IPS-18c (cell line): ENCODE data around the gene TRAPPC14.

Experiments
- H3K4me3 ChIP-seq: 2 replicates; pipeline ENCODE4 v1.7.0; 2013; ENCODE audit warnings: low read depth, mild to moderate bottlenecking, low read length, moderate library complexity; ENCODE audit not compliant: insufficient read depth
- H3K9me3 ChIP-seq: one replicate; pipeline ENCODE4 v1.6.1; 2013; ENCODE audit warnings: mild to moderate bottlenecking, low read length, moderate library complexity; ENCODE audit not compliant: control insufficient read depth, insufficient read depth

TRAPPC14 gene

DNA sequence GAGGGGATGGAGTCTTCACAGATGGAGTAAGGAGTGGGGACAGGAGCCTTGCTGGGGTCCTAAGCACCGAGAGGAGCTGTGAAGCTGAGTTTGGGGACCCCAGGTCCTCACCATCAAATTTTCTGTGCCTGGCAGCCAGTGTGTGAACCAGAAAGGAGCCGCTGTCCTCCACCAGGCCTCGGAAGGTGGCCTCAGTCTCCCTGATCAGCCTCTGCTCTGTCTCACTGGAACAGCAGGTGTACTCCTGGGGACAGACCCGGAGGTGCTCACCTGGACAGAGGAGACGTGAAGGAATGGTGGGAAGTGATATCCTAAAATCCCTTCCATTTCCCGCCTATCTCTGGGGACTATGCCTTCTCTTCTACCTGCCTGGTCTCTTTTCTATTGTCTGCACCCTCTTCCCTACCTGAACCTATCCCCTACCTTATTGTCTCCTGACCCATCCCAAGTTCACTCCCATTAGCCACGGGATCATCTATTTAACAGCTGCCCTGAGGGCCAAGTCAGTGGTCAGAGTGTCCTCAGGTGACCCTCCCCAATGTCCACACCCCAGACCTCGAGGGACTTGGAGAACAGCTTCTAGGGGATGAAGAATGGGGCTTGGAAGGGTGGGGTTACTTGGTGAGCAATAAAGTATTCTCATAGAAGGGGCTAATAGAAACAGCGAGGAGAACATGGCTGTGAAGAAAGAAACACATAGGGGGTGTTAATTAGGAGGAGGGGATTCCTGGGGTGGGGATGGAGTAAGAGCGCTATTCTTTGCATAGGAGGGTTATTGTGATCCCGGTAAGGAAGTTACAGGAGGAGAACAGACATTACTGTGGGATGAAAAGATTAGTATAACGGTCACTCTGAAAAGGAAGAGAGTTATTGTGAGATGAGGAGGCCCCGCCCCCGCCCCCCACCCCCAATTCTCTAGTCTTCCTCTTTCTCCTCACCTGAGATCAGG, 17.8 kb upstream of the TRAPPC14 start:
- Histone ChIP-seq H3K4me3 (peak overlapping the region; percentile 97), H3K9me3 (no peaks in the 10 kb centered on the region)

DNA sequence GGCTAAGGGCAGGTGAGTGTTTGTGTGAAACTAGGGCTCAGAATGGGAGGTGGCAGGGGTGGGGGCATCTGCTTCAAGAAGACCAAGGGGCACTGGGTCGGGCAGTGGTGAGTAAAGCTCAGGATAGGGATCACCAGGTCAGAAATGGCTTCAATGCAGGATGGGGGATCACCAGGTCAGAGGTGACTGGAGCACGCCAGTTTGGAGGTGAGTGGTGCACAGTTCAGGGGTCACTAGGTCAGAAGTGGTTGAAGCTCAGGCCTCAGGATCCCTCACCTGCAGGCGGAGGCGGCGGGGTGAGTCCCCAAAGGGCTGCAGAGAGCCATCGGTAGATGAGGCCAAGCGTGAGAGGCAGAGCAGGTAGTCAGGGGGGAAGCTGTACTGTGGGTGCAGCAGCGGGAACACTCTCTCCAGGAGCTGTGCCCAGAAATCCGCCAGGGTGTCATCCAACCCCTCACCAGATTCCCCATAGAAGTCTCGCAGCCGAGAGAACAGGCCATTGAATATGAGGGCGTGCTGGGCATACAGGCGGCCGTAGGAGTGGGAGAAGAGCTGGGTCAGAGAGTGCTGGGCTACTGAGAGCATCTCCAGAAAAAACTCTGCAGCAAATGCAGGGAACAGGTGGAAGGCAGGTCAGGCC, 16.9 kb upstream of the TRAPPC14 start:
- Histone ChIP-seq H3K9me3 (no peaks in the 10 kb centered on the region), H3K4me3 (no peak overlapping the region)

DNA sequence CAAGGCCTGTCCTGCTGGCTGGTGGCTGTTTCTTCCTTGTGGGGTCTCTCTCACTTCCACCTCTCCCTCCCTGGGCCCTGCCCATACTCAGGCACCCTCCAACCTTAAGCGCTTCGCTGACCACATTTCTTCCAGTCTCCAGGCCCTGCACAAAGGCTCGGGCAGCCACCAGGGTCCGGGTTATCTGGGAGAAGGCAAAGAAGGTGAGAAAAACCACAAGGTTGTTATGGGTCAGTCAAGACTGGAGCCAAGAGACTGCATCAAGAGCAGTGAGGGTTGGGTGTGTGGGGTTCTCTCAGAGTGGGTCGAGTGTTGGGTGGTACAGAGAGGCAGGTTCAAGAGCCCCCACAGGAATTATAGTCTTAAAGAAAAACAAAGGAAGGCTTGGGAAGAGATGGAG, 16.1 kb upstream of the TRAPPC14 start:
- Histone ChIP-seq H3K4me3 (no peak overlapping the region), H3K9me3 (no peaks in the 10 kb centered on the region)

DNA sequence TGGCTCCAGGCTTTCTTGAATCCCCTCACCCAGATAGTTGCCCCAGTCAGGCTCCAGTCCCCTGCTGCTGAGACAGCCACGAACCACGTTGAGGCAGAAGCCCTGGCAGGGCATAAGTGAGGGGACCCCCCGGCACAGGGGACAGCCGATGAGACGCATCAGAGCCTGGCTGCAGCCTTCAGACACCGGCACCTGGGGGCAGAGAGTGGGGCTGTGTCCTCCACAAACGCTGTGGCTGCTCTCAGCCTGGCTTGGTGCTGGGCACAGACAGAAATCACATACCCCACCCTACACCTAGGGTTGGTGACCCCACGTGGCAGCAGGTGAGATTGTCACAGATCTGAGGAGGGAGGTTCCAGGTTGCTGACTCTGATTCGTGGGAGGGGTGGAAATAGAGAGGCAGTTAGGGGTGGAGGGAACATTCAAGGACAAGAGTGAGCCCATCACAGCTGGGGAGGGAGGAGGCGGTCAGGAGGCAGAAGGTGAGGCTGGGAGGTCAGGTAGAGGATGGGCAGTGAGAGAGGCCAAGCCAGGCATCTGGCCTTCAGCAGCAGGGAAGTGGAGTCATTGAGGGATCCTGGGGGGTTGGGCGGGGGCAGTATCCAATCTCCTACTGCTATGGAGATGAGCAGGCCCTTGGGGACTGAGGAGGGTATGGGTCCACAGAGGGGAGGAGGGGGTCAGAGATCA, 15.4 kb upstream of the TRAPPC14 start:
- H3K9me3 ChIP-seq, result no peaks in the 10 kb centered on the region
- no peak overlapping the region for H3K4me3 ChIP-seq

DNA sequence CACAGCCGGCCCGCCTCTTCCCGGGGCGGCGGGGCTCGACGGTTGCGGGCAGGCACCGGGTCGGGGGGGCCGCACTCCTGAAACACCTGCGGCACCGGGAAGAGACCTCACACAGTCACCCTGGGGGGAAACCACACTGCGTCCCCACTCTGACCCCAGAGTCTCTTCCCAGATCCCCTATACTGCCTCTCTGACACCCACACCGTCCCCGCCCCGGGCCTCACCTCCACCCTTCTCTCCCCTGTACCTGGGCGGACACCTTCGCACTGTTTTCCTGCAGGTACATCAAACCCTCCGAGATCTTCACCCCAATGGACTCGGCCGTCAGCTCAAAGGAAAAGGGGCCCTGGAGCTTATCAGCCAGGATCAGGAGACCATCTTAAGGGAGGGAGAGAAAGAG, 13.3 kb upstream of the TRAPPC14 start:
- Histone ChIP-seq H3K9me3 (no peaks in the 10 kb centered on the region), H3K4me3 (peak overlapping the region; percentile 47; the same call in 1 of the 2 replicates)

DNA sequence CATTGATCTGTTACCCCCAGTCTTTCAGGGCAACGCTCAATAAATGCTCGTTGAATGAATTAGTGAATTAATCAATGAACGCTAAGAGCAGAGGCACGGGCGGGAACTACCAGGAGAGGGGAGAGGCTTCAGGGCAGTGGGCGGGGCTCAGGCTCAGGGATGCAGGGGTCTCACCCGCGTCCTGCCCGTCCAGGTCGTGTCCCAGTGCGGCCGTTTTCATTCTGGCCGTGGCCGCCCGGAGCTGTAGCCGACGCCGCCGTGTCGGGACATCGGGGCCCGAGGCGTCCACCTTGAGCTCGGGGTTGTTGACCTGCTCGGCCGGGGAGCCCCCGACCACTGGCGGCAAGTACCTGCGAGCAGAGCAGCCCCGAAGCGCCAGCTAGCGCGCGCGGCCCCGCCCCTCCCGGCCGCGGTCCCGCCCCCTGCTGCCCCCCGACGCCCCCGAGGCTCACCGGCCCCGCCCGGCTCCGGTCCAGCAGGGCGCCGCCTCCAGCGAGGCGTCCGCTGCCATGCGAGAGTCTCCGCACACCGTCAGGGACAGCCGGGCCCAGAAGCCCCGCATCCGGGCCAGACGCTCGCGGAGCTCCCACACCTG, 12.7 kb upstream of the TRAPPC14 start:
- Histone ChIP-seq H3K9me3 (no peaks in the 10 kb centered on the region), H3K4me3 (peak overlapping the region; percentile 55)

DNA sequence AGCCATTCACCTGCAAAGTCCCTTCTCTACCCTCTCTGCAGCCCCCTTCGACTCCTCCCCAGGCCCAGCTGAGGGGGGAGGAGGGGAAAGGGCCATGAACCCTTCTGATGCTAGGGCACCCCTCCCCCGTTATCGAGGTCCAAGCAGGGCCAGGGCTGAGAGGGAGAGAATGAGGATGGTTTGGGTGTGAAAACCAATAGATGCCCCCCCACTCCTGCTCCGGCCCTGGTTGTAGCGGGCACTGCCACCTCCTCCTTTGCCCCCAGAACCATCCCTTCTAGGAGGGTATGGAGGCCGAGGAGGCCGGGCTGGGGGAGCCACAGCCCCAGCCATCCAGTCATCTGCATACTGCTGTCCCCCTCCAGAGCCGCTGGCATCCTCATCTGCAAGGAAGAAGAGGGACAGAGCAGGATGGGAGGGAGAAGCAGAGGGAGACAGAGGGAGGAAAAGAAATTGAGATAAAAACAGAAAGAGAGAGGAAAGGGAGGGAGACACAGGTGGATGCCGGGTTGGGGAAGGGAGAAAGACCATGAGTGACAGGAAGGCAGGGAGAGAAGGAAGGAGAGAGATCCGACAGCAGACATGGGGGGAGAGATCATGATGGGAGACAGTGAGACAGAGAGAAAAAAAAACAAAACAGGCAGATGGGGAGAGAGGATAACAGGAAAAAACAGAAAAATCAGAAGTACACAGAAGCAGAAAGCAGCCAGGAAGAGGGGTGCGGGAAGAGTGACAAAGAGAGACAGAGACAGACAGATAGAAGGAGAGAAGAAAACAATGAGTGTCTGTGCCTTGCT, 11.8 kb upstream of the TRAPPC14 start:
- peak overlapping the region; percentile 55 for H3K4me3 ChIP-seq
- H3K9me3 ChIP-seq, result no peaks in the 10 kb centered on the region

DNA sequence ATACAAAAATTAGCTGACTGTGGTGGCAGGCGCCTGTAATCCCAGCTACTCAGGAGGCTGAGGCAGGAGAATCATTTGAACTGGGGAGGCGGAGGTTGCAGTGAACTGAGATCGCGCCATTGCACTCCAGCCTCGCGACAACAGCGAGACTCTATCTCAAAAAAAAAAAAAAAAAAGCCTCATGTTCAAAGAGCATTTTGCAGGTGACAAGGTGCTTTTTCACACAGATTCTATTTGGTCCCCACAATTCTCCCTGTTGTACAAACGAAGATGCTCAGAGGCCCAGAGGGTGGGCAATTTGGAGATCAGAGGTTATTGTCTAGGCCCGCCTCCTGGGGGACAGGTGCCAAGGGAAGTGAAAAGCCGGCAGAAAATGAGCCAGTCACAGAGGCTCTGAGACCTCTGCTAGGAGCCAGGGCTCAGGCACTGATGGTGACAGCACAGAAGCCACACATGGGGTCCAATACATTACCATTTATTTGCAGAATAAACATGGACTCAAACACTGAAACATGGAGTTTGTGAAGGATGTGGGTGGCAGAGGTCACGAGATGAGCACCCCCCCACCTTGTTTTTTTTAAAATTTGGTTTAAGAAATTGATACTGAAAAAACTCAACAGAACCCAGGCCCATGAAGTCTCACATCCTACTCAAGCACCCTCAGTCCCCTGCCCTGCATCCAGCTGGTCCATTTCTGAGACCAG, 10.8 kb upstream of the TRAPPC14 start:
- no peaks in the 10 kb centered on the region for H3K9me3 ChIP-seq
- H3K4me3 ChIP-seq, result no peak overlapping the region

DNA sequence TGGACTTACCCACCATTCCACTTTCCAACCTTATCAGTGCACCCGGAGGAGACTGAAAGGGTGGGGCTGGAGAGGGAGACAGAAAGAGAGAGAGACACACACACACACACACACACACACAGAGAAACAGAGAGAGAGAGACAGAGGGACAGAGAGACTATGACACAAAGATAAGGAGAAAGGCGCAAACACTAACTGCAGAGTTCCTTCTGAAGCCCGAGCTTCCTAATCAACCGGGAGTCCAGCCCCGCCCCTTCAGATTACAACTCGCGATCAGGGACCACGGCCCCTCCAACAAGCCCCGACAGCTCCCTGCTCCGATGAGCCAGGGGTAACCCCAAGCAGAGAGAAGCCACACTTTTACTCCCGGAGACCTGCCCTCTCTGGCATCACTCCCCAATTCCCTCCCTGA, 9.4 kb upstream of the TRAPPC14 start:
- peak overlapping the region; percentile 57 for H3K4me3 ChIP-seq
- H3K9me3 ChIP-seq, result no peaks in the 10 kb centered on the region

DNA sequence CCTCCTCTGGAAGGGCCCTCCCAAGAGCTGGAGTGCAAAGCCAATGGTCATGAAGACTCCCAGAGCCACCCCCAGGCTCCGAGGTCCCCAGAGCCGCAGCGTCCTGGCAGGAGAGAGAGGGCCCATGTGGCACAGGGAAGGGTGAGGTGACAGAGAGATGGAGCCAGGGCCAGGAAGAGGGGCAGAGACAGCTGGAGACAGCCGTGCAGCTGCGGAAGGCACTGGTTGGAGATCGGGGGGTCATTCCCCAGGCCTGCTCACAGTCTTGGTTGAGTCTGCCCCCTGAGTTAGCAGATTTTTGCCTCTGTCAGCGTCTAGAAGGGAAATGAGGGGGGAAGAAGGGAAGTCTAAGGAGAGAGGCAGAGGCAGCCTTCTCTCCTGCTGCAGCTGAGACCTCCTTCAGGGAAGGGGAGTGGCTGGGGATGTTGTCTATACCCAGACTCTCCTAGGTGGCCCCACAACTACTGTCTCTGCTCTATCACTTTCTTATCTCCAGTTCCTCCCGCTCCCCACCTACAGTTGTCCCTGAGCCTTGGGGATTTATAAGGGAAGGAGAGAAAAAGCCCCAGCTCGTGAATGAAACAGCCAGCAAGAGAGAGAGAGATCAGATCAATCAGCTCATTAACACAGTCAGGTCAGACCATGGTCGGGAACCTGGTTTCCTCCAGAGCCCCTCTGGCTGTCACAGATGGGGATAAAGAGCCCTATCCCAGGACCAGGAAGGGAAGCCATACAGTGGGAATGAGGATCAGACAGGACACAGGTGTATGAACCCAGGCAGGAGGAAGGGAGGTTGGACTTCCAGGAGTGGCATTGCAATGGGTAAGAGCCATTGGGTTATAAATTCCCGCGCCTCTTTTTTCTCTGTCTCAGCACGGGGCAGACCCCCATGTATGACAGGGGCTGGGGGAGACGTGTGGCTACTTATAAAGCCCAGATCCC, 8.7 kb upstream of the TRAPPC14 start:
- Histone ChIP-seq H3K4me3 (peak overlapping the region; percentile 57; the same call in 1 of the 2 replicates), H3K9me3 (no peaks in the 10 kb centered on the region)

DNA sequence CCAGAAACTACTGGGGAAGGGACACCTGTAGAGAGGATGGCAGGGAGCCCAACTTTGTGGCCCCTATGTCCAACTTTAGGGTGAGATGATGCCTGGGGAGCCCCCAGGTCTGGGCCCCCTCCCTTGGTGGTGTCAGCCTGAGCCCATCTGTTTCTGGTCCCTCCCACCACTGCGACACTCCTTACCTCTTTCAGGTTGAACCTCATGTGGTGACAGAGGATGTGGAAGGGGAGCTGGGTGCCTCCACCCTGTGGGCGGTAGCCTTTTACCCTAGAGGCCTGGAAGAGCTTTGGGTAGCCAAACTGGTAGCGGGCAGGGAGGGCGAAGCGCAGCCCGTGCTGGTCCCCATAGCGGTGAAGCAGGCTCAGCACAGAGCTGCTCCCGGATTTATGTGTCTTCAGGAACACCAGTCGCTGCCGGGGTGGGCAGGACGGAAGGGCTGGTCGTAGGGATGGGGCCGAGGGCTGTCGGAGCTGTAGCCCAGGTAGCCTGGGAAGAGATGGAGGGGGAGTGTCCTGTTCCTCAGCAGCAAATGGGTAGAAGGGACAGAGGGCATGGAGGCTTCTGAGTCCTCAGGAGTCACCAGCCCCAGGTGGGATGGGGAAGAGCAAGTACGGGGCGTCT, 7.9 kb upstream of the TRAPPC14 start:
- H3K9me3 ChIP-seq, result no peaks in the 10 kb centered on the region
- no peak overlapping the region for H3K4me3 ChIP-seq

DNA sequence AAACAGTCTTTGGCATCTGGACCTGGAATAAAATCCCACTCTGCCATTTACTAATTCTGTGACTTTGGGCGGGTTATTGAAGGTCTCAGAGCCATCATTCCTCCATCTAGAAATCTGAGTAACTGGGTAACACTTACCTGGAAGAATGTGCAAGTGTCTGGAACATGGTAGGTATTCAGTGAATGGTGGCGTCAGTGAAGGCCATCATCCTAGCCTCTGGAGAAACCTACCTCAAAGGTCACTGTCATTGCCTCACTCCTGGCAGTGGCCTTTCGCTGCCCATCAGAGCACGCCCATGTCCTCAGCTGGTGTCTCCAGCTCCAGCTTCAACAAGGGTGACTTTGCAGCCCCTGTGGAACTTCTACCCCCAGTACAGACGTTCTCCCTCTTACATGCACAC, 5.3 kb upstream of the TRAPPC14 start:
- H3K4me3 ChIP-seq, result no peak overlapping the region
- no peaks in the 10 kb centered on the region for H3K9me3 ChIP-seq

DNA sequence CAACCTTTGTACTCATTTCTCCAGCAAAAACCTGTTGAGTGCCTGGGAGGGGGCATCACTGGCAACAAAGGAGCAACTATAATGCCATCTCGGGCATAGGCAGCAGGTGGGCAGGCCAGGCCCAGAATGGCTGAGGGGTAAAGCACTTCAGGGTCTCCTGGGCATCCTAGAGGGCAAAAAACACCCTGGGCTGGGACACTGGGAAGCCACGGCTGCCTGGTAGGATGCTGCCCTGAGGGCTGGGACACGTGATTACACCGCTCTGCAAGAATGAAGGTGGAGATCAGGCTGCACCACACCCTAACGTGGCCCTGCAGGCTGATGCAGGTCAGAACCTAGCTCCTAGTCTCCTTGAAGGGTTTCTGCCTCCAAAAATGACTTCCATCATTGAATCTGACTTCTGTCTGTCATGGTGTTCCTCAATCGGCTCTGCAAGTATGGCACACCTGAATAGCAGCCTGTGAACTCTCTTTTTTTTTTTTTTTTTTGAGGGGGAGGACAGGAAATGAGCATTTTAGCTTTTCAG, 4.5 kb upstream of the TRAPPC14 start:
- Histone ChIP-seq H3K4me3 (no peak overlapping the region), H3K9me3 (no peaks in the 10 kb centered on the region)

DNA sequence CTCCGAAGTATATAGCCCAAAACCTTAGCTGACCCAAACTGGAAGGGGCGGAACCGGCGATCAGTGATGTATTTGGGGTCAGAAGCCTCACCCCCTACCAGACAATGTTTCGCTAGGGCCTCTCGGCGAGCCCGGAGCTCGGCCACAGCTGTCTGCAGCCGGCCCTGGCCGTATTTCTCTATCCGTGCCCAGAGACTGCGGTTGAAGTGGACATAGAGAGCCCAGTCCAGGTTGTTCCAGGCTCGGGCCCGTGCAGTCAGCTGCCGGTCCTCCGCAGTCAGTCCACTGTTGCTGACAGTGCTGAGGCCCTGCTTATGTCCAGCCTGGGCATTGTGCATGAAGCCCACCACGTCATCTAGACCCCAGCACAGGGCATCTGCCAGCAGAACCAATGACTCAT, 1.5 kb upstream of the TRAPPC14 start:
- Histone ChIP-seq H3K4me3 (no peak overlapping the region), H3K9me3 (no peaks in the 10 kb centered on the region)
